ENCODE data around the gene FAM168A.

The FAM168A gene

DNA sequence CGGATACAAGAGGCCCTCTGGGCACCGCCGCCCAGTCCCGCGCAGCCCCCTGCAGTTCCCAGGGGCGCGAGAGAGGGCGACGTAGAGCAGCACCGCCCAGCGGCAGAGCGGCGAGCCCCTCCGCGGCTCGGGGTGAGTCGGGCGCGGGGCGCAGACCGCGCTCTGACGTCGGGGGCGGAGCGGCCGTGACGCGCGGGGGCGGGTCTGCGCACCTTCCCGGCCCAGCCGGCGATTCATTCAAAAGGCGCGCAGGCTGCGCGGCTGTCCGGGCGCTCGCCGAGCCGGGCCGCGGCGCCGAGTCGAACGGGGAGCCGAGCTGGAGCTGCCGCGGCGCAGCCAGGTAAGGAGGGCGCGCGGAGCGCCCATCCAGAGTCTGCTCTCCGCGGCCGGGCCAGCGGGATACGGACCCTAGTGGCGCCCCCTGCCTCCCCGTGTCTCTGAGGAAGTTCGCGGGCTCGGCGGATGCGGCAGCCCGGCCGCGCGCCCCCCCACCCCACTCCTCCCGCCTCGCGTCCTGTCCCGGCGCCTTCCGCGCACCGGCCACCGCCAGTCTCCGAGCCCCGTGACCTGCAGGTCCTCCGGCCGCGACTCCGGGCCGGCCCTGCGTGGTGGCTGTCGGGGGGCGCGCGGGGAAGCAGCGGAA, 221.6 kb downstream of the FAM168A start, which contains the start of gene RELT:
TSS of gene RELT (plus strand) at position 240 of the 643 bp plus-strand sequence. CDS start 12,738 bp downstream, outside the sequence.
- peak within 1 kb of the TSS; percentile 70 for H3K4me3 ChIP-seq (ENCODE audit: control insufficient read depth, low read depth, low read length)
- TF ChIP-seq, protein P1, sequence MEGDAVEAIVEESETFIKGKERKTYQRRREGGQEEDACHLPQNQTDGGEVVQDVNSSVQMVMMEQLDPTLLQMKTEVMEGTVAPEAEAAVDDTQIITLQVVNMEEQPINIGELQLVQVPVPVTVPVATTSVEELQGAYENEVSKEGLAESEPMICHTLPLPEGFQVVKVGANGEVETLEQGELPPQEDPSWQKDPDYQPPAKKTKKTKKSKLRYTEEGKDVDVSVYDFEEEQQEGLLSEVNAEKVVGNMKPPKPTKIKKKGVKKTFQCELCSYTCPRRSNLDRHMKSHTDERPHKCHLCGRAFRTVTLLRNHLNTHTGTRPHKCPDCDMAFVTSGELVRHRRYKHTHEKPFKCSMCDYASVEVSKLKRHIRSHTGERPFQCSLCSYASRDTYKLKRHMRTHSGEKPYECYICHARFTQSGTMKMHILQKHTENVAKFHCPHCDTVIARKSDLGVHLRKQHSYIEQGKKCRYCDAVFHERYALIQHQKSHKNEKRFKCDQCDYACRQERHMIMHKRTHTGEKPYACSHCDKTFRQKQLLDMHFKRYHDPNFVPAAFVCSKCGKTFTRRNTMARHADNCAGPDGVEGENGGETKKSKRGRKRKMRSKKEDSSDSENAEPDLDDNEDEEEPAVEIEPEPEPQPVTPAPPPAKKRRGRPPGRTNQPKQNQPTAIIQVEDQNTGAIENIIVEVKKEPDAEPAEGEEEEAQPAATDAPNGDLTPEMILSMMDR (conservative IDR thresholded peaks at IDR 0.05; ENCODE audit: control insufficient read depth, insufficient read depth, low read depth, low read length): peak; percentile 53
- DNase-seq (ENCODE audit: low read depth): peak; percentile 85

- no peak overlapping the region for H3K4me3 ChIP-seq (ENCODE audit: control insufficient read depth, low read depth, low read length)
- no peak for DNase-seq (ENCODE audit: low read depth)
- TF ChIP-seq, protein P1 (conservative IDR thresholded peaks at IDR 0.05; ENCODE audit: control insufficient read depth, insufficient read depth, low read depth, low read length): no peak
These were observed 222.1 kb downstream of the FAM168A start for GRCh38 chr11:73375830-73376159.

- TF ChIP-seq, protein P1 (conservative IDR thresholded peaks at IDR 0.05; ENCODE audit: control insufficient read depth, insufficient read depth, low read depth, low read length): no peak
- H3K4me3 ChIP-seq (ENCODE audit: control insufficient read depth, low read depth, low read length): no peak overlapping the region
- DNase-seq (ENCODE audit: low read depth): no peak
These were observed 223.8 kb downstream of the FAM168A start for GRCh38 chr11:73374151-73374550.

- no peak for DNase-seq (ENCODE audit: low read depth)
- TF ChIP-seq, protein P1 (conservative IDR thresholded peaks at IDR 0.05; ENCODE audit: control insufficient read depth, insufficient read depth, low read depth, low read length): peak; percentile 21
- no peak overlapping the region for H3K4me3 ChIP-seq (ENCODE audit: control insufficient read depth, low read depth, low read length)
These were observed 225.4 kb downstream of the FAM168A start for GRCh38 chr11:73372375-73372993.

GRCh38 chr11:73367482-73368024, 230.4 kb downstream of the FAM168A start:
- H3K4me3 ChIP-seq (ENCODE audit: control insufficient read depth, low read depth, low read length): no peak overlapping the region
- TF ChIP-seq, protein P1 (conservative IDR thresholded peaks at IDR 0.05; ENCODE audit: control insufficient read depth, insufficient read depth, low read depth, low read length): no peak
- DNase-seq (ENCODE audit: low read depth): no peak

- TF ChIP-seq, protein P1 (conservative IDR thresholded peaks at IDR 0.05; ENCODE audit: control insufficient read depth, insufficient read depth, low read depth, low read length): no peak
- H3K4me3 ChIP-seq (ENCODE audit: control insufficient read depth, low read depth, low read length): no peak overlapping the region
- no peak for DNase-seq (ENCODE audit: low read depth)
These were observed 231.0 kb downstream of the FAM168A start for GRCh38 chr11:73366953-73367352.
